DMS 273 treated with DMSO at 0.1 percent for 48 hours (cell line): ENCODE results near the gene SERAC1.

Source experiments
- DNase-seq: peaks from one replicate; lab custom pipeline; 2025; lab: John Stamatoyannopoulos, UW

The SERAC1 gene

GRCh38 chr6:158122048-158122447, 46.0 kb downstream of the SERAC1 start:
- no peak for DNase-seq

- no peak for DNase-seq
These were observed 46.7 kb downstream of the SERAC1 start for GRCh38 chr6:158121335-158121734.

- DNase-seq = no peak
These were observed 49.2 kb downstream of the SERAC1 start for GRCh38 chr6:158118886-158119285.

- no peak for DNase-seq
These were observed 52.6 kb downstream of the SERAC1 start for GRCh38 chr6:158115508-158115907.

GRCh38 chr6:158115102-158115501, 53.0 kb downstream of the SERAC1 start:
- no peak for DNase-seq

- DNase-seq = no peak
These were observed 54.3 kb downstream of the SERAC1 start for GRCh38 chr6:158113802-158114201.

- DNase-seq = no peak
These were observed 56.1 kb downstream of the SERAC1 start for GRCh38 chr6:158111987-158112386.

GRCh38 chr6:158110986-158111385, 57.1 kb downstream of the SERAC1 start:
- no peak for DNase-seq

- DNase-seq = no peak
These were observed 58.3 kb downstream of the SERAC1 start for GRCh38 chr6:158109748-158110147.

- no peak for DNase-seq
These were observed 63.4 kb downstream of the SERAC1 start for GRCh38 chr6:158104696-158105095.

- no peak for DNase-seq
These were observed 64.8 kb downstream of the SERAC1 start for GRCh38 chr6:158103228-158103627.

GRCh38 chr6:158095671-158096070, 72.4 kb downstream of the SERAC1 start:
- no peak for DNase-seq

GRCh38 chr6:158095031-158095430, 73.0 kb downstream of the SERAC1 start:
- DNase-seq = no peak

- DNase-seq = no peak
These were observed 75.3 kb downstream of the SERAC1 start for GRCh38 chr6:158092806-158093205.

- no peak for DNase-seq
These were observed 80.7 kb downstream of the SERAC1 start for GRCh38 chr6:158087224-158087867.

- DNase-seq = no peak
These were observed 81.4 kb downstream of the SERAC1 start for GRCh38 chr6:158086504-158087223.

- no peak for DNase-seq
These were observed 82.0 kb downstream of the SERAC1 start for GRCh38 chr6:158086054-158086503.

GRCh38 chr6:158085261-158086053, 82.6 kb downstream of the SERAC1 start:
- DNase-seq = no peak

- no peak for DNase-seq
These were observed 84.4 kb downstream of the SERAC1 start for GRCh38 chr6:158083455-158084325.

GRCh38 chr6:158081657-158081935, 86.5 kb downstream of the SERAC1 start:
- no peak for DNase-seq

GRCh38 chr6:158080849-158081656, 87.0 kb downstream of the SERAC1 start:
- no peak for DNase-seq
